ENCODE results near the gene WBP2.
A peak's percentile ranks its signal among the peaks of the same experiment; 100 is the strongest.
"Not testable (repeated sequence)": the region's sequence is repeated elsewhere in the genome, so short reads cannot be mapped to it uniquely, and the experiment has no call there.

Gene WBP2

DNA sequence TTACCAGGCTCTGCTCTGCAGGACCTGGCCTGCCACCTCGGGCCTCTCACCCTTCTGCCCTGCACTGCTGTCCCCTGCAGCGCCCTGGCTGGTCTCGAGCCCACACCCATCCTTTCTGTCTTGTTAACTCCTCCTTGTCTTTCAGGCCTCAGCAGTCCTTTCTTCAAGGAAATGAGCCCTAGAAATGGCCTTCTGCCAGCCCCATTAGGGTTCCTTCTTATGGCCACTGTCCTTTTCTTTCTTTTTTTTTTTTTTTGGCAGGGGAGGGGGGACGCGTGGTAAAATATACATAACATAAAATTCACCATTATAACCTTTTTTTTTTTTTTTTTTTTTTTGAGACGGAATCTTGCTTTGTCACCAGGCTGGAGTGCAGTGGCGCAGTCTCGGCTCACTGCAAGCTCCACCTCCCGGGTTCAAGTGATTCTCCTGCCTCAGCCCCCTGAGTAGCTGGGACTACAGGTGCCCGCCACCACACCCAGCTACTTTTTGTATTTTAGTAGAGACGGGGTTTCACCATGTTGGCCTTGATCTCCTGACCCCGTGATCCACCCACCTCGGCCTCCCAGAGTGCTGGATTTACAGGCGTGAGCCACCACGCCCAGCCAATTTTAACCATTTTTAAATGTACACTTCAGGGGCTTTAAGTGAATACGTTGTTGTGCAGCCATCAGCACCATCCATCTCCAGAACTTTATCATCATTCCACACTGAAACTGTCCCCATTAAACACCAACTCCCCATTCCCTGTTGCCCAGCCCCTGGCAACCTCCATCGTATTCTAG is 10.5 kb upstream of the WBP2 start:
- DNase-seq = not testable (repeated sequence)

DNA sequence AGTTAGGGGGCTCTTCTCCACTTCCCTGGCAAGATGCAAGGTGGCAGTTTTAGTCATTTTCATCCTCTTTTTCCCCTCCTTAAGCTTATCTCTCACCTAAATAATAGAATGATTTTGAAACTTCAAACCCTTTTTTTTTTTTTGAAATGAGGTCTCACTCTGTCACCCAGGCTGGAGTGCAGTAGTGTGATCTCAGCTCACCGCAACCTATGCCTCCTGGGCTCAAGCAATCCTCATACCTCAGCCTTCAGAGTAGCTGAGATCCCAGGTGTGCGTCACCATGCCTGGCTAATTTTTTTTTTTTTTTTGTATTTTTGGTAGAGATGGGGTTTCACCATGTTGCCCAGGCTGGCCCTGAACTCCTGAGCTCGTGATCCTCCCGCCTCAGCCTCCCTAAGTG is 9.8 kb upstream of the WBP2 start:
- not testable (repeated sequence) for DNase-seq

DNA sequence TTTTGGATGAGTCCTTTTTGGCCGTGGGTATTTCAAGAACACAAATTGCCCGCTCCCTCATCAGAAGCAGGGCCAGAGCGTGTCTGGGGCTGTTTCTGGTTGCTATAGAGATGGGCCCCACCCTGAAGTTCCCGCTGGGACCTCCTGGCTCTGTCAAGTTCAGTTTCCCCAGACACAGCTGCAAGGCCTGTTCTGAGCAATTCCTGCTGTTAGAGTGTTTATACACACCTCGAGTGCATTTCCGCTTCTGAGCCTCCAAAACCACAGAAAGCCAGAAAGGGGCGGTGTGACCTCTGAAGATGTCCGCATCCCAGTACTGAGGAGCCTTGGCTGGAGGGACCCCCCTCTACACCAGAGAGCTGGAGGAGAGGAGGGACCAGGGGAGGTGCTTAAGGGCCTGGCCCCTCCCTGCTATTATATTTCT is 9.3 kb upstream of the WBP2 start:
- peak; percentile 80 for DNase-seq

DNA sequence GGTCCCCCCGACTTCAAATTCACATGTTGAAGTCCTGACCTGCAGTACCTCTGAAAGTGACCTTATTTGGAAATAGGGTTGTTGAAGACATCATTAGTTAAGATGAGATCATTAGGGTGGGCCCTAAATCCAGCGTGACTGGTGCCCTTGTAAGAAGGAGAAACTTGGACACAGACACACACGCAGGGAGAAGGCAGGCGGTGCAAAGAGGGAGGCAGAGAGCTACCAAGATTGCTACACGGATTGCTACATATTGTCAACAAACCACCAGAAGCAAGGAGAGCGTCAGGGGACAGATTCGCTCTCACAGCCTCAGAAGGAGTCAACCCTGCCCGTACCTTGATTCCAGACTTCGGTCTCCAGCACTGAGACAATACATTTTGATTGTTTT is 6.8 kb upstream of the WBP2 start:
- no peak for DNase-seq

DNA sequence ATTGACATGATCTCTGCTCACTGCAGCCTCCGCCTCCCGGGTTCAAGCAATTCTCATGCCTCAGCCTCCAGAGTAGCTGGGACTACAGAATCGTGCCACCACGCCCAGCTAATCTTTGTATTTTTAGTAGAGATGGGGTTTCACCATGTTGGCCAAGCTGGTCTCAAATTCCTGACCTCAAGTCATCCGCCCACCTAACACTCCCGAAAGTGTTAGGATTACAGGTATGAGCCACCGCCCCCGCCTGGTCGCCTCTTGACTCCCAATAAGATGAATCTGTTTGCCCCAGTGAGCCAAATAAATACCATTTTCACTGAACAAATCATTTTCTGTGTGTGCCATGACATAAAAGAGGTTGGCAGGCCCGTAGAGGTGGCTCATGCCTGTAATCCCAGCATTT is 4.2 kb upstream of the WBP2 start:
- not testable (repeated sequence) for DNase-seq

DNA sequence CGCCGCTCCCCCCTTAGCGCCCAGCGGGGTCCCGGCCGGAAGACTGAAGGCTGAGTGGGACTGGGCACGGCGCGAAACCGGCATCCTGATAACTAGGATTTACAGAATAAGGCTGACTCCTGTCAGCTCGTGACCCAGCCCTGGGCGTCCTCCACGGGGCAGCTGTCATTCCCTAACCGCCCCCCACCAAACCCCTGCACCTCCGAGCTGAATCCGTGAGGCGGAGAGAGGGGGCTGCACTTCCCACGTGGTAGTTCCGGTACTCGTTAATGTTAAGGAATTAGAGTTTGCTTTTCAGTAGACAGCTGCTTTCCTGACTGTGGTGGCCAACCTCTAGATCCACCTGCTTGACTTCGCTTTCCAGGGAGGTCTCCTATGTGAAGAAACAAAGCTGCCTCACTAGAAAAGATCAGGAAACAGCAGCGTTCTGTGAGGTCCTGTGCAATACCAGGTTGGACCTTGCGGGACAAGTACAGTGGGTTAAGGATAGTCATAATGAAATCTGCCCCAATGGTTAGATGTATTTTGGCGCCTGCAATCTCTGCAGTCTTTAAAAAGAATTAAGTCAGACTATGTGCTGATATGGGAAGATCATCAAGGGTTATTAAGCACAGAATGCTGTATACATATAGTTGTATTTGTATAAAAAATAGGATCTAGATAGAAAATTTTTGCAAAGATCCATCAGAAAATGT is 1.1 kb upstream of the WBP2 start:
- no peak for DNase-seq

DNA sequence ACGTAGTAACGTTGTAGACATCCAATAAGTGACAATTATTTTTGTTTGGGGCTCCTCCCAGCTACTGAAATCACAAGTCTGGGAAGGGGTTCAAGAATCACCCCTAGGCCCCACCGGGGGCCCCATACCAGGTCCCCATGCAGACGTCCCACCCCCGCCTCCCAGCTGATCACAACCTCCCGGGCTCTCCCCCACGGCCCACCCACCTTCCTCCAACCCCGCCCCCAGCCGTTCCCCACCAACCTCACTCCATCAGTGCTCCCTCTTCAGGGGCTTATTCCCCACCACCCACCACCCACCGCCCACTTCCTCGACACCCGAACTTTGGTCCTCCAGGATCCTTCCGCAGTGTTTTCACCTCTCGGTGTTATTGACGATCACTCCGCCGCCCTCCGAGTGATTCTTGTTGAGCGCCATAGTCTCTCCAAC is 240 bp downstream of the WBP2 start:
- DNase-seq = no peak

DNA sequence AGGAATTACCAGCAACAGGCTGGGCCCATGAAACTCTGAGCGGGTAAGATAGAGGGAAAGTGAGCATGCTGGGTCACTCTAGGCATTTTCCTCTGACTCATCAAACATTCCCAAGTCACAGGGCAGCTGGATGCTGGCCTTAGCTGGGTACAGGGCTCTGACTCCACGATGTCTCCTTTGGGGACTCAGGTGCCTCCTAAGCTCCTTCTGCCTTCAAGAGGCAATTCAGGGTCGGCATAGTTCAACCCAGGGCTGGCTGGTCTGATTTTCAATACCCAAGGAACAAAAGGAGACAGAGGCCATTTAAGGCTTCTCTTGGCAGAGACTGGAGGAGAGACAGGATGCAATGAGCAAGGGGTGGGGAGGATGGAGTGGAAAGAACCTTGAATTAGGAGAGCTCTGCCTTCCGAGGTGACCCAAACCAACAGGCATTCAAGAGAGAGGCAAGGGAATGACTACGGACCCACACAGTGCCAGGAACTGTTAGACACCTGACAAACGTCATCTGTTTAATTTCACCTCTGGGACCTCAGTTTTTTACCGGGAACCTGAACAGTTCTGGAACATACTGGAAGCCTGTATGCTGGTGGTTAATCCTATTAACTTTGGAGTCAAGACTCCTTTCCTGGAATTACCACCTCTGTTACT is 910 bp downstream of the WBP2 start:
- DNase-seq = no peak

DNA sequence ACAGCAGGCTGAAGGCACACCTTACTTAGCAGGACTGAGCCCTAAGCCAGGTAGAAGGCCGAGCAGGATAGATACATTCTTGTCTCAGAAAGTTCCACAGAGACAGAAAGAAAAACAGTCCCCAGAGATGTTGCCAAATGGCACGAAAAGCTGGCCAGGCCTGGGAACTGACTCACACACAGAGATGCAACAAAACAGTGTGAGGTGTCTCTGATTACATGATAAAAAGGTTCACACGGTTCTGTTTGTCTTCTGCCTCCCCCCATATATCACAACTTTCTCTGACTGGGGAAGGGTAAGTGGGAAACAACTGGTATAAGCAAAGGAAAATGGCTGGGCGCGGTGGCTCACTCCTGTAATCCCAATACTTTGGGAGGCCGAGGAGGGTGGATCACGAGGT is 1.7 kb downstream of the WBP2 start:
- DNase-seq = no peak

DNA sequence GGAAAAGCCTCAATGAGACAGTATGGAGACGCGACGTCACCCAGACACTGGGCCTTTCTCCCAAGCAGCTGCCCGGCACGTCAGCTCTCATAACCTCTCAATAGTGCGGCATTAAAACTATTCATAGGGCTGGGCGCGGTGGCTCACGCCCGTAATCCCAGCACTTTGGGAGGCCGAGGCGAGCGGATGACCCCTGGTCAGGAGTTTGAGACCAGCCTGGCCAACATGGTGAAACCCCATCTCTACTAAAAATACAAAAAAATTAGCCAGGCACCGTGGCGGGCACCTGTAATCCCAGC is 3.5 kb downstream of the WBP2 start:
- not testable (repeated sequence) for DNase-seq

DNA sequence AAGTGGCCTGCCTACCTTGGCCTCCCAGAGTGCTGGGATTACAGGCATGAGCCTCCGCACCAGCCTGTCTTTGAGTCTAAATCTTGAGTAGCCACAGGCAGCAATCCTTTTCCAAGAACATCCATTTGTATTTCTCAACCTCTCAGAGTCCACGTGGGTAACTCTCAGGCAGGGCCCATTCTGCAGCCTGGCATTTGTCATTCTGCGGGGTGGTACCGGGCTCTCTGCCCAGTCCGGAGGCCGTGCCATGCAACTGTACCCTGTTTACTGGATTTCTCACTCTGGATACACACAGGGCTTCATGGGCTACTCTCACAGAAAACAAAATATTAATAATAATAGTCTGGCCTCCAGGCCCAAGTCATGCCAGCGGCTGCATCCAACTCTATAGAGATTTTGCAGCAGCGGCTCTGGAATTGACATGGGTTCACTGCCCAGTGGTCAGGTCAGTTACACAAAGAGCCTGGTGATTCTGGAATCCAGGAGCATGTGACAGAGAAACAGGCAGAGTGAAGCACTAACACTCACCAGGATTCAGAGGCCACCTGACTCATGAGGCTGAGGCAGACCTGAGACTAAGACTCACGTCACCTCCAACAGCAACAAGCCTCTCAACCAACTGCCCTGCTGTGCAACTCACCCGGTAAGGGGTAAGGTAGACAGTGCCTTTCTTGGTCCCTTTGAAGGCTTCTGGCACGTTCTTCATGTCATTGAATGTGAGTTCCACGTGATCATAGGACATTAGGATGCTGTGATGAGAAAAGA is 4.0 kb downstream of the WBP2 start:
- no peak for DNase-seq

DNA sequence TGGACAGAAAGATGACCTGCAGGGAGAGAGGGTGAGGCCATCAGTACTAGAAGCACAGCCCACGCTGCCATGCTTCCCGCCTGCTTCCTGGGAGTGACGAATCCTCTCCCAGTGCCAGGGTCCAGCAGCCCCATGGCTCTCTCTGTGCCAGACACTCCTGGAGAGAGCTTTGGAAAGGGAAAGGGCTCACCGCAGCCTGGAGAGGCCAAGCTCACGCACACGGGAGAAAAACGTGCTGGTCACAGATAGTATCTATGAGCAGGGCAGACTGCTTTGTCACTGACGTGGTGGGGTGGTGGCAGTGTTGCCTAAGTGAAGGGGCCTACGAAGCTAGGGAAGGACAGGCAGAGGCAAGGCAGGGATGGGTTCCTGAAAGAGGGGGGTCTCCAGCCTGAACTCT is 5.4 kb downstream of the WBP2 start:
- no peak for DNase-seq

DNA sequence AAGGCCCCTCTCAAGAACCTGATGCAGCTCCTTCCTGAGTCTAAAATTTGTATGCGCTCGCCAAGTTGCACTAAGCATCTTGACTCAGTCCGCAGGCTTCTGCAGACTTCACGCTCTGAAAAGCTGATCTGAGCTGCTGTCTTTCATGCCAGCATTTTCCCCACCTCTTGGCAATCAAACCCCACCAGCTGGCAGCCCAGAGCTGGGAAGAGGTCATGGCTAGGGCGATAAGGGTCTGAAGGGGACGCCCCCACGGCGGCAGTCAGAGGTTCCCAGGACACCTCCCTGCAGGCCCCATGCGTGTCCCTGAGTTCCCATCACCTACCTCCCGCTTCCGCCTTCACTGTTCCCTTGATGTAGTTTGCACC is 5.9 kb downstream of the WBP2 start:
- DNase-seq = no peak

DNA sequence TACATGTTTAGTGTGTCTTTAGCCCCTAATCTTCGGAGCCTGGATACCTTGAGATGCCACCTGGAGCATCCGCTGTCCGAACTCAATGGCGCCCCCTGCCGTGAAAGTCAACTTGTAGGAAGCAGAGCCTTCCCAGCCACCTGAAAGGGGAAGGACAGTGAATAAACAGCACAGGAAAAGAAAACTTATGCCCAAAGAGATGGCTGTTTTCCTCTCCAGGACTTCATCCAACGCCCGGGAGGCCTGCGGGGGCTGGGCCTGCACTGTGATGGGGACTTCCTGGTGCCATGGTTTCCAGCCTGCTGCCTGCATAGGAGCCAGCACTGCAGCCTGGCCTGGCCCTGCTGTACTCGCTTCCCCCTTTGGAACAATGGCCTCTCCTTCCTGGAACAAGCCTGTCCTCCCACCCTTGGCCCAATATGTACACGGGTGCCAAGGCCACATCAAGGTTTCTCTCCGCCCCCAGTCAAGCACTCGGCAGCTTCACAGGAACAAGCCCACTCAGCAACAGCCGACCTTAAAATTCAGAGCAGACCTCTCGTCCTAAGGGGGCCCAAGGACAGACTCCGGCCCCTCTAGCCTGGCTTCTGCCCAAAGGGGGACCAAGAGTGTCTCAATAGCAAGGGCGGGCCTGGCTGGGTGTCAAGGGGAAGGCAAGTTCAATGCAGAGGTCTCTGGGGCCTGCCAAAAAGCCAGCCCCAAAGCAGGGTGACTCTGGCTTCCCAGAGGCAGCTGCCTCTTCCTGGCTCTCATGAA is 6.4 kb downstream of the WBP2 start:
- peak; percentile 65 for DNase-seq

DNA sequence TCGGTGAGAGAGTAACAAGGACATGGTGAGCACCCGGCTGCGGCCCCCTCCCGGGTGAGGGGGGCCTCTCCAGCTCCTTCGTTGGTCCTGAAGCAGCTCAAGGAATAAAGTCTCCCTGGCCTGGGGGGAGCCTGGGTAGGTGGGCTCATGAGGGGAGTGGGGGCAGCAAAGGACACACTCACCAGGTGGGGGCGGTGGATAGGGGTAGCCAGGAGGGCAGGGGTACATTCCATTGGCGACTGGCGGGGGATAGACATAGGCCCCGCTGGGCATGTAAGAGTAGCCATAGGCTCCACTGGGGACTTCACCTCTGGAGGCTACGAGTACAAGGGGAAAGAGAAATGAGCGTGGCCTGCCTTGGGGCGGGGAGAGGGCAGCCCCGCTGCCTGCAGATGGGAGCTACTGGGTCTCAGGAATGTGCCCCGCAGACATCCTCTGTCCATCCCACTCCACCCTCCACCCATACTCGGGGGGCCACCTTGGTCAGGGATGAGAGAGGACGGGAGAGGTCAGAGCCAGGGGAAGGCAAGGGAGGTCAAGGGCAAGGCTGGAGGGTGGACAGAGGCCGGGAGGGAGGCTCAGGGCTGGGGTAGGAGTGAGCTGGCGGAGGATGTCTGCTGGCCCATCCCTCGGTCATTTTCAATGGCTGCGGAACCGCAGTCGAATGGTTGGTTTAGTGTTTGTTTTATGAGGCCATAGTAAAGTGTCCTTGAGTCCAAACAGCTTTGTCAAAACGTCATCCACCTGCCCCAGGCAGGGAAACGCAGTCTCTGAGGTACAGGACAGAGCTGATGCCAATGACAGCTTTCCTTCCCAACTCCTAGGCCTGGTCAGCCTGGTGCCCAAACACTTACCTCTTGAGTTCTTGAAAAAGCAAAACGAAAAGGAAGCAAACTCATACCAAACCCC is 7.3 kb downstream of the WBP2 start:
- DNase-seq = no peak

DNA sequence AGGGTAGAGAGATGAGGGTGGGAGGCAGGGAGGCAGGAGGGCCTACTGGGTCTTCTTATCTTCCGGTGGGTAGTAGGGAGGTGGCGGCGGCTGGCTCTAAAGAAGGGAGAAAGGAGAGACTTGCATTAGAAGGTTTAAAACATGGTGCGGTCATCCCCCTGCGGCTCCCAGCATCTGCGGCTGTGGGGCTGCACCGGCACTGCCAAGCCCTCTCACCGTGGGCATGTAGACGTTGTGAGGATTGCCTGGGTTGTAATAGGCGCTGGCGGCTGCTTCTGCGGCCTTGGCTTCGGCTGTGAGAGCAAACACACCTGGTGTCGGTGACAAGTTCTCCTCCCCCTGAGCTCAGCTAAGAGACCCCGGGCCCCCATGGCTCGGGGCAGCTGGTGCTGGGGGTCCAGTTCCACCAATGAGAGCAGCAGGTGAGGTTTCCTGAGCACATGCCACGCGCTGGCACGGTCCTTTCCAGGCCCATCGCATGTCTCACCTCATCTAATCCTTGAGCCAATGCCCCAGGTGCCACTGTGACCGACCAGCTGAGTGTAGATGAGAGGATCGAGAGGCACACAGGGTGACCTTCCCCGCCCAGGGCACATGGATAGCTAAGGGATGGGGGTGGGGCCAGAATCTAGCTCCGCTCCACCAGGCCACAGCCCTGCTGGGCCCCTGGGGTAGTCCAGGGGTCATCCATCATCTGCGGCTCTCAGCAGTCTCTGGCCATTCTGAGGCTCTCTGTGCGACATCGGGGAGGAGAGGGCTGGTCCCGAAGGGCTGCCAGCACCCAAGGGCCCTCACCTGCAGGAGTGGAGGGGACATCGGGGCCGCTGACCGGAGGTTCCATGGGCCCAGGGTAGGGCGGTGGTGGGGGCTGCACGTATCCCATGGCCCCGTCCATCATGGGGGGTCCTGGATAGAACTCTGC is 8.2 kb downstream of the WBP2 start:
- DNase-seq = no peak

DNA sequence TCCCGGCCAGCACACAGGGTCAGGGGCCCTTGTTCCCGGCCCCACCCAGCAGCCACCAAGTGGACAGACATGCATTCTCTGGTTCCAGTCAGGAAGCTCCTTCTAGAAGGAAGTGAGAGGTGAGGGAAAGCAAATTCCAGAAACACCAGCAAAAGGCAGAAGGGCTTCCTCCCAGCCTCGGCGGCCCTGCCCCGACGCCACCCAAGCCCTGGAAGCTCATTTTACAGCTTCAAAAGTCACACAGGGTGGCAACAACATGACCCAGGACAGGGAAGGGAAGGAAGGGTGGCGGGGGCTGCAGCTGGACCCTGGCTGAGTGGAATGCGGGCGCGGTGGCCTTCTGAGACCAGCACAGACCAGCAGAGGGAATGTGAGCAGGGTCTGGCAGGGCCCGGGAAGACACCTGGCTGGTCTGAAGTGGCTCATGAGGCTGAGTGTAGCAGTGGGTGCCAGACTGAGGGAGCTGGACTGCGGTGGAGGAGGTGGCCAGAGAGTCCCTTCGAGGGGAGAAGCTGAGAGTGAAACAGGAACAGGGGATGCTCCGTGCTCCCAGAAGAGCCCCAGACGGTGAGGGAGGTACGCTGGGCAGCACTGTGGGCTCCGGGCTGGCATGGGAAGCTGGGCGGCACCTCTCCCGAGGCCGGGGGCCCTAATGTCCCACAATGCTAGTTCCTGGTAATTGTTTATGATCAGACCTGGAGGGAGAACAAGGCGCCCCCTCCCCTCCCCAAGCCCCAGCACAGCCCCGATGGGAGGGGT is 9.0 kb downstream of the WBP2 start:
- no peak for DNase-seq

DNA sequence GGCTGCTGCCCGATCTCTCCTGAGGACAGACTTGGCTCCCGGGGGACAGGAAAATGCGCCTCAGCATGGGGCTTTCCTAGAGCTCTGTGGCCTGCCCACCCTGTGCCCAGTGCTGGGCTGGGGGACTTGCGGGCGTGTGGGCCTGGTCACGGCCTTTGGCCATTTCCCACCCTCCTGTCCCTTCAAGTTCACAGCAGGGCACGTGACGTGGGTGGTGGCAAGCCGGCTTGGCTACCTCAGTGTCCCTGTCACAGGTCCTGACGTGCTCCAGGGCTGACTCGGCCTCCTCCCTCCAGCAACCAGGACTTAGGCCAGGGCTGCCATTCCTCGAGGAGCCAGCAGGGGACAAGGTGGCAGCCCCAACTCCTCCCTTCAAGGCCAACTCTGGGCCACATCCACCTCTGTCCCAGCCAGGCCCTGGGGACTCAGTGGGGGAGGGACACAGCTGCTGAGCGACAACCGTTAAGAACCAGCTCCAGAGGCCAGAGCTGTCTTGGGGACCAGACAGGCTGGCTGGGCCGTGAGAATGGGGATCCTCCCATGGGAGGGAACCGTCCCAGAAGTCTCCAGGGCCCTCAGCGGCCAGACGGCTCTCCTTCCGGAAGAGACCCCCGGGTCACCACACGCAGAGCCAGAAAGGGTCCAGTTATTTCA is 9.9 kb downstream of the WBP2 start:
- peak; percentile 83 for DNase-seq

DNA sequence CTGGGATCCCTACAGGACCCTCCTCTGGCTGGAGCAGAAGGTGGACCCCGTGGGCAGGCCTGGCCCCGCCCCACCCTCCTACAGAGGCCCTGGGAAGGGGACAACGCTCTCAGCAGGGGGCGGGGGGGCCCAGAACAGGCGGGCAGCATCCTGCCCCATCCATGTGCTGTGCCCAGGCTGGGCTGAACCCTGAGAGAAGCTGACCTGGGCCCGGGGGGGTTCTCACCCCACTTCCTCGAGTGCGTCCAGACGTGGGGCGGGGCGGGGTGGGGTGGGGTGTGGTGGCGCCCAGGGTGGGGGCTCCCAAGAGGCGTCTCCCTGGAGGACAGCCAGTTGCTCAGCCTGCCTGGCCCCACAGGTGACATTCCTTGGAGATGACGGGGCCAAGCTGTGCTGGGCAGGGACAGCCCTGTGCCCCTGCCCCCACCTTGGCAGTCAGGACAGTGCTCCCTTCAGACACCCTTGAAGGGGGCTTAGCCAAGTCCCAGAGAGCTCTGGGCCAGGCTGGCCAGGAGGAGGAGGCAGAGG is 10.5 kb downstream of the WBP2 start:
- DNase-seq = no peak

Measured in CD4-positive, alpha-beta T cell treated with Interleukin-15 for 1 hour (primary cell).